ENCODE data around the gene NGRN.
A peak's percentile ranks its signal among the peaks of the same experiment; 100 is the strongest.

NGRN gene

GRCh38 chr15:90230071-90230494, 35.4 kb upstream of the NGRN start:
- no peak for TF ChIP-seq CTCF (IDR thresholded peaks at IDR 0.05; ENCODE audit: low read depth, low read length, missing control alignments)
- H3K4me3 ChIP-seq (ENCODE audit: low read depth, low read length) = no peak overlapping the region
- no peak for DNase-seq (ENCODE audit: low read depth)
- in situ Hi-C loops (cut with HindIII; ENCODE audit: low sequenced_read_pairs) = no loop called here

GRCh38 chr15:90230610-90231009, 34.9 kb upstream of the NGRN start:
- H3K4me3 ChIP-seq (ENCODE audit: low read depth, low read length) = no peak overlapping the region
- in situ Hi-C loops (cut with HindIII; ENCODE audit: low sequenced_read_pairs) = no loop called here
- no peak for TF ChIP-seq CTCF (IDR thresholded peaks at IDR 0.05; ENCODE audit: low read depth, low read length, missing control alignments)
- DNase-seq (ENCODE audit: low read depth) = no peak

- no peak overlapping the region for H3K4me3 ChIP-seq (ENCODE audit: low read depth, low read length)
- in situ Hi-C loops (cut with HindIII; ENCODE audit: low sequenced_read_pairs) = no loop called here
- no peak for TF ChIP-seq CTCF (IDR thresholded peaks at IDR 0.05; ENCODE audit: low read depth, low read length, missing control alignments)
- no peak for DNase-seq (ENCODE audit: low read depth)
Observed at GRCh38 chr15:90231028-90232017, 34.1 kb upstream of the NGRN start.

- no peak for DNase-seq (ENCODE audit: low read depth)
- no peak overlapping the region for H3K4me3 ChIP-seq (ENCODE audit: low read depth, low read length)
- no peak for TF ChIP-seq CTCF (IDR thresholded peaks at IDR 0.05; ENCODE audit: low read depth, low read length, missing control alignments)
- in situ Hi-C loops (cut with HindIII; ENCODE audit: low sequenced_read_pairs) = no loop called here
Observed at GRCh38 chr15:90232196-90232595, 33.3 kb upstream of the NGRN start.

- DNase-seq (ENCODE audit: low read depth) = no peak
- H3K4me3 ChIP-seq (ENCODE audit: low read depth, low read length) = peak overlapping the region; percentile 88
- no peak for TF ChIP-seq CTCF (IDR thresholded peaks at IDR 0.05; ENCODE audit: low read depth, low read length, missing control alignments)
- in situ Hi-C loops (cut with HindIII; ENCODE audit: low sequenced_read_pairs) = no loop called here
Observed at GRCh38 chr15:90232941-90233386, 32.5 kb upstream of the NGRN start.

GRCh38 chr15:90233387-90234095, 31.9 kb upstream of the NGRN start, which contains the start of gene CIB1:
Gene CIB1, minus strand, starts transcription at chr15:90233941. Its CDS starts 56 bp downstream, at chr15:90233885.
- H3K4me3 ChIP-seq (ENCODE audit: low read depth, low read length) = peak within 1 kb of the TSS; percentile 88
- TF ChIP-seq CTCF (IDR thresholded peaks at IDR 0.05; ENCODE audit: low read depth, low read length, missing control alignments) = peak; percentile 51
- peak; percentile 91 for DNase-seq (ENCODE audit: low read depth)
- in situ Hi-C loops (cut with HindIII; ENCODE audit: low sequenced_read_pairs) = no loop called here

Data from astrocyte of the cerebellum (primary cell).